Stimulated activated CD4-positive, alpha-beta T cell treated with anti-CD3 and anti-CD28 coated beads, Interleukin-12 subunit alpha, Interleukin-12 subunit beta, amount 100 ng/mL, for 48 hours (primary cell): Measurements from ENCODE around the gene PXDC1.
"Not testable (repeated sequence)": the region's sequence is repeated elsewhere in the genome, so short reads cannot be mapped to it uniquely, and the experiment has no call there.

ENCODE experiments used
- DNase-seq, 3 donors: peaks; one replicate each; pipeline ENCODE4 v3.0.0-alpha.2; 2020; ENCODE audit warnings: low read depth in 2 of 3, low spot score in 1 of 3

Gene PXDC1

GRCh38 chr6:3715285-3715684 lies 36.2 kb downstream of the PXDC1 start:
- DNase-seq, result no peak

GRCh38 chr6:3714768-3715167 lies 36.7 kb downstream of the PXDC1 start:
- no peak for DNase-seq

GRCh38 chr6:3714111-3714510 lies 37.4 kb downstream of the PXDC1 start:
- no peak for DNase-seq

- DNase-seq, result no peak
Observed at GRCh38 chr6:3712827-3713665, 38.5 kb downstream of the PXDC1 start.

GRCh38 chr6:3711776-3712175 lies 39.7 kb downstream of the PXDC1 start:
- no peak for DNase-seq

GRCh38 chr6:3710403-3710802 lies 41.1 kb downstream of the PXDC1 start:
- DNase-seq, result no peak

- DNase-seq, result no peak
Observed at GRCh38 chr6:3708540-3708939, 43.0 kb downstream of the PXDC1 start.

GRCh38 chr6:3707751-3708412 lies 43.6 kb downstream of the PXDC1 start:
- DNase-seq, result no peak

GRCh38 chr6:3707024-3707423 lies 44.5 kb downstream of the PXDC1 start:
- DNase-seq, result no peak

GRCh38 chr6:3706547-3706946 lies 45.0 kb downstream of the PXDC1 start:
- DNase-seq, result no peak

GRCh38 chr6:3701631-3702030 lies 49.9 kb downstream of the PXDC1 start:
- no peak for DNase-seq

- DNase-seq, result no peak
Observed at GRCh38 chr6:3699231-3699630, 52.3 kb downstream of the PXDC1 start.

GRCh38 chr6:3698021-3698420 lies 53.5 kb downstream of the PXDC1 start:
- no peak for DNase-seq

- DNase-seq, result no peak
Observed at GRCh38 chr6:3697609-3698008, 53.9 kb downstream of the PXDC1 start.

GRCh38 chr6:3696525-3697088 lies 54.9 kb downstream of the PXDC1 start:
- DNase-seq, result no peak

- no peak for DNase-seq
Observed at GRCh38 chr6:3695065-3695817, 56.3 kb downstream of the PXDC1 start.

- no peak for DNase-seq
Observed at GRCh38 chr6:3693831-3694230, 57.7 kb downstream of the PXDC1 start.

- no peak for DNase-seq
Observed at GRCh38 chr6:3690506-3690905, 61.0 kb downstream of the PXDC1 start.

- no peak for DNase-seq
Observed at GRCh38 chr6:3687847-3688246, 63.7 kb downstream of the PXDC1 start.

GRCh38 chr6:3683331-3683730 lies 68.2 kb downstream of the PXDC1 start:
- no peak for DNase-seq

GRCh38 chr6:3678946-3679345 lies 72.6 kb downstream of the PXDC1 start:
- DNase-seq, result no peak

GRCh38 chr6:3677751-3678150 lies 73.8 kb downstream of the PXDC1 start:
- DNase-seq, result not testable (repeated sequence)
